ENCODE data around the gene UBE2R2.

GRCh38 chr9:33919276-33919897 lies 102.4 kb downstream of the UBE2R2 start:
- TF ChIP-seq EZH2 (IDR thresholded peaks at IDR 0.05; ENCODE audit: low read length, missing control alignments) = no peak
- TF ChIP-seq CTCF (conservative IDR thresholded peaks at IDR 0.05 in 1 of 2, IDR thresholded peaks at IDR 0.05 in 1 of 2; ENCODE audit: low read depth in 1 of 2, low read length in 2 of 2) = no peak

Measured in fibroblast of lung (primary cell).